Osteoblast (primary cell): ENCODE measurements around the gene ISL2. TPM values are rescaled to one million over a fixed set of nuclear protein-coding genes. Genes with fewer than 3 reads are reported as not detected.
A peak's percentile ranks its signal among the peaks of the same experiment; 100 is the strongest.
"Not testable (repeated sequence)": the region's sequence is repeated elsewhere in the genome, so short reads cannot be mapped to it uniquely, and the experiment has no call there.

Experiments used
- DNase-seq: peaks from one replicate; pipeline ENCODE4 v3.0.0; 2011; ENCODE audit warnings: low spot score, mixed read lengths; ENCODE audit not compliant: insufficient read length; ENCODE audit errors: missing footprints
- H2AFZ ChIP-seq: 2 replicates; pipeline ENCODE4 v1.6.0; 2011; ENCODE audit warnings: mild to moderate bottlenecking, low read length
- H3K27ac ChIP-seq: 2 replicates; pipeline ENCODE4 v1.5.1; 2011; ENCODE audit warnings: mild to moderate bottlenecking, low read depth, low read length, moderate library complexity
- H3K27me3 ChIP-seq: 2 replicates; pipeline ENCODE4 v1.6.0; 2012; ENCODE audit warnings: mild to moderate bottlenecking, control low read depth, inconsistent platforms, low read length, moderate library complexity; ENCODE audit not compliant: insufficient read depth
- H3K36me3 ChIP-seq: 2 replicates; pipeline ENCODE4 v1.5.1; 2011; ENCODE audit warnings: mild to moderate bottlenecking, low read length, control low read depth, moderate library complexity; ENCODE audit not compliant: insufficient read depth
- H3K4me1 ChIP-seq: 2 replicates; pipeline ENCODE4 v1.5.1; 2011; ENCODE audit warnings: mild to moderate bottlenecking, low read length, control low read depth, moderate library complexity; ENCODE audit not compliant: insufficient read depth
- H3K4me2 ChIP-seq: 2 replicates; pipeline ENCODE4 v1.6.0; 2011; ENCODE audit warnings: mild to moderate bottlenecking, low read length; ENCODE audit not compliant: insufficient read depth
- H3K4me3 ChIP-seq: fragments of 200-600 bp; sonication (generic); 3 replicates; pipeline ENCODE4 v1.5.1; 2012; ENCODE audit warnings: mild to moderate bottlenecking, low read length, inconsistent platforms; ENCODE audit not compliant: insufficient read depth
- H3K79me2 ChIP-seq: 2 replicates; pipeline ENCODE4 v1.6.0; 2012; ENCODE audit warnings: mild to moderate bottlenecking, low read length, control low read depth, inconsistent platforms; ENCODE audit not compliant: insufficient read depth
- H3K9me3 ChIP-seq: 2 replicates; pipeline ENCODE4 v1.5.1; 2011; ENCODE audit warnings: low read depth, low read length, control low read depth
- H4K20me1 ChIP-seq: 2 replicates; pipeline ENCODE4 v1.6.0; 2012; ENCODE audit warnings: mild to moderate bottlenecking, low read length, control low read depth; ENCODE audit not compliant: insufficient read depth
- total RNA-seq: library from RNA; depleted of rRNA; stranded (reverse); fragments of >200 nt; gene quantifications from 2 replicates; pipeline ENCODE4 v1.2.3, GENCODE V29; 2012
- TF ChIP-seq, protein P1 (sequence below): IDR thresholded peaks from 2 replicates; pipeline ENCODE4 v1.5.1; 2011; ENCODE audit warnings: mild to moderate bottlenecking, low read depth, low read length, moderate library complexity; ENCODE audit errors: extremely low read depth

Gene ISL2
- total RNA-seq: 0.29 and 1.1 TPM in 2 replicates

DNA sequence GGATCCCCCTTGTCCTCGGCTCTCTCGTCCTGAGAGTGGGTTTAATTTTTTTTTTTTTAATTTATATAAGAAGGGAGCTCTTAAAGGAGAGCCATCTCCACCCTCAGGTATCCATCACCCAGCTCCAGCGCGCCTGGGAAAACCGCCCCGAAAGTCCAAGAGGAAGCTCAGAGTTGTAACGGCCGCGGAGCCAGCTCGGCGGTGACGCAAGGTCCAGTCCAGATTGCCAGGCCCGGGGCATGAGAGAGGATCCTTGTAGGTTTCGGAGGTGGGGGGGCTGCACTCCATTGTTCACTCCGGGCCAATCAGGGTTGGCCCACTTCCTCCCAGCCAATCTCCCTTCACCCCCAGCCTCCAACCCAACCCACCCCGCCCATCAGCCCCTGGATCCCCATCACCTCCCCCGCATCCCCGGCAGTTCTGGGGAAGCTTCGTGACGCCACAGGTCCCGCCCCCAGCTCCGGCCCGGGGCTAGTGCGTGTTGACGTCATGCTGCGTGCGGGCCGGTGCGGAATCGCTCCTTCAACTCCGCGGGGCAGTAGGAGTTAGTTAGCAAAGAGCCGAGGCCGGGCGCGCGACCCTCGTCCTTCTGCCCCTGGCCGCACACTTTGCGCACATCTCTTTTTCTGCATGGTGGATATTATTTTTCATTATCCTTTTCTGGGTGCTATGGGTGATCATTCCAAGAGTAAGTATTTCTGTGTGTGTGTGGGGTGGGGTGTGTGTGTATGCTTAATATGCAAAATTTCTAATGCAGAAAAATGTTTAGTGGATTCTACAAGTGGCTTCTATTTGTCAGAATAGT, at the start of gene ISL2:
TSS of gene ISL2 (plus strand) at position 520 of the 805 bp plus-strand sequence. CDS start at position 631, 111 bp downstream.
- Histone ChIP-seq H3K4me2 (peak within 1 kb of the TSS; percentile 81), H3K79me2 (no peaks in the 10 kb centered on the region), H4K20me1 (no peaks in the 10 kb centered on the region), H3K36me3 (no peaks in the 10 kb centered on the region), H3K9me3 (no peaks in the 10 kb centered on the region), H3K27ac (peak within 1 kb of the TSS; percentile 17), H3K4me3 (peak within 1 kb of the TSS; percentile 69), H3K4me1 (peaks cover 8% of the 10 kb centered on the region), H3K27me3 (peaks cover 74% of the 10 kb centered on the region), H2AFZ (peak within 1 kb of the TSS; percentile 51)
- peak; percentile 99 for DNase-seq
- TF ChIP-seq, protein P1, sequence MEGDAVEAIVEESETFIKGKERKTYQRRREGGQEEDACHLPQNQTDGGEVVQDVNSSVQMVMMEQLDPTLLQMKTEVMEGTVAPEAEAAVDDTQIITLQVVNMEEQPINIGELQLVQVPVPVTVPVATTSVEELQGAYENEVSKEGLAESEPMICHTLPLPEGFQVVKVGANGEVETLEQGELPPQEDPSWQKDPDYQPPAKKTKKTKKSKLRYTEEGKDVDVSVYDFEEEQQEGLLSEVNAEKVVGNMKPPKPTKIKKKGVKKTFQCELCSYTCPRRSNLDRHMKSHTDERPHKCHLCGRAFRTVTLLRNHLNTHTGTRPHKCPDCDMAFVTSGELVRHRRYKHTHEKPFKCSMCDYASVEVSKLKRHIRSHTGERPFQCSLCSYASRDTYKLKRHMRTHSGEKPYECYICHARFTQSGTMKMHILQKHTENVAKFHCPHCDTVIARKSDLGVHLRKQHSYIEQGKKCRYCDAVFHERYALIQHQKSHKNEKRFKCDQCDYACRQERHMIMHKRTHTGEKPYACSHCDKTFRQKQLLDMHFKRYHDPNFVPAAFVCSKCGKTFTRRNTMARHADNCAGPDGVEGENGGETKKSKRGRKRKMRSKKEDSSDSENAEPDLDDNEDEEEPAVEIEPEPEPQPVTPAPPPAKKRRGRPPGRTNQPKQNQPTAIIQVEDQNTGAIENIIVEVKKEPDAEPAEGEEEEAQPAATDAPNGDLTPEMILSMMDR: no peak

DNA sequence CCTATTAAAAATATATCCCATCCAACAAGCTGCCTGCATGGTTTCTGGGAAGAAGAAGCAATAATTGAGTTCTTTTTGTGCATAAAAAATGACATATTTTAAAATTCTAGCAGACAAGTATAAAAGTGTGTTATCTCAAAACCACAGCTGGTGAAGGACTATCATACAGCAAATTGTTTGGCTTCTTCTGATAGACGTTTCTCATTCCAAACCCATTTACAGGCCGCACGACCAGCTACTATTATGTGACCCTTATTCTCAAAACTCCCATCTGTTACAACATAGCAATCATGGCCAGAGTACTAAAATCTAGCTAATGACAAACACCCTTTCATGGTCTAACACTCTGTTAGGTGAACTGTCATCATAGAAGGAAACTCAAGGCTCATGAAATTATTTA, 47.0 kb upstream of the ISL2 start:
- no peak for DNase-seq
- H3K9me3 ChIP-seq: no peaks in the 10 kb centered on the region
- H3K4me2 ChIP-seq: no peak overlapping the region
- H3K79me2 ChIP-seq: peaks cover 33% of the 10 kb centered on the region
- no peak overlapping the region for H3K4me3 ChIP-seq
- TF ChIP-seq, protein P1: no peak
- no peak overlapping the region for H3K27ac ChIP-seq
- peaks cover 12% of the 10 kb centered on the region for H3K4me1 ChIP-seq
- H3K36me3 ChIP-seq: peaks cover 26% of the 10 kb centered on the region
- no peak overlapping the region for H2AFZ ChIP-seq
- peaks cover 8% of the 10 kb centered on the region for H4K20me1 ChIP-seq
- no peaks in the 10 kb centered on the region for H3K27me3 ChIP-seq

DNA sequence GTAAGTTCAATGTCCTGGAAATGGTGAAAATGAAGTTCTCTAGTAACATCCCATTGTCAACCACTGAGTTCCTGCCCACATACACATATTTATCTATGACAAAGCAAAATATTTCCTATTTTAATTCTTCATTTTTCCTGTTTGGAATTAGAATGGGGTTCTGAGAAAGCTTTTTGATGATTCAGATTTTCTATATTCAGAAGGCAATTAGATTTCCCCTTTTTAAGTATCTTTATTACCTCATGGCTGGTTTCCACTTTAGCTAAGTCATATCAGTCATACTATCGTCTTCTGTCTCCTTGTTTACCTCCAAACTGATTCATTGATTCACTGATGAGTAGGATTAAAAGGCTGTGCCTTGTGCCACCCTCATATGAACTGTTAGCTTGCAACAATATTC, 43.2 kb upstream of the ISL2 start:
- H3K4me2 ChIP-seq: peak overlapping the region; percentile 29
- no peak overlapping the region for H2AFZ ChIP-seq
- peaks cover 12% of the 10 kb centered on the region for H3K4me1 ChIP-seq
- peaks cover 60% of the 10 kb centered on the region for H3K79me2 ChIP-seq
- H3K4me3 ChIP-seq: no peak overlapping the region
- H3K36me3 ChIP-seq: peaks cover 4% of the 10 kb centered on the region
- H4K20me1 ChIP-seq: peaks cover 17% of the 10 kb centered on the region
- TF ChIP-seq, protein P1: no peak
- H3K27me3 ChIP-seq: no peaks in the 10 kb centered on the region
- no peak overlapping the region for H3K27ac ChIP-seq
- H3K9me3 ChIP-seq: no peaks in the 10 kb centered on the region
- peak; percentile 86 for DNase-seq

DNA sequence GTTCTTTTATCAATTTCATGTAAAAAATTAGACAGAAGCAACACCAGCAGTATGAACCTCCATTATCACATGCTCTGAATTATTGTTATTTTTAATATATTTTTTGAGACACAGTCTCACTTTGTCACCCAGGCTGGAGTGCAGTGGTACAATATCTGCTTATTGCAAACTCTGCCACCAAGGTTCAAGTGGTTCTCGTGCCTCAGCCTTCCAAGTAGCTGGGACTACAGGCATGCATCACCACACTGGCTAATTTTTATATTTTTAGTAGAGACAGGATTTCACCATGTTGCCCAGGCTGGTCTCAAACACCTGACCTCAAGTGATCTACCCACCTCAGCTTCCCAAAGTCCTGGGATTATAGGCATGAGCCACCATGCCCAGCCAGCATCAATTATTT, 42.1 kb upstream of the ISL2 start:
- not testable (repeated sequence) for H2AFZ ChIP-seq, H3K27ac ChIP-seq, H3K9me3 ChIP-seq, H3K36me3 ChIP-seq, H3K4me3 ChIP-seq, H3K4me2 ChIP-seq, H3K27me3 ChIP-seq, DNase-seq
- peaks cover 24% of the 10 kb centered on the region for H4K20me1 ChIP-seq
- H3K79me2 ChIP-seq: peaks cover 70% of the 10 kb centered on the region
- peaks cover 12% of the 10 kb centered on the region for H3K4me1 ChIP-seq
